K562 (cell line): ENCODE measurements around the gene RPH3AL.
"Not testable (repeated sequence)": the region's sequence is repeated elsewhere in the genome, so short reads cannot be mapped to it uniquely, and the experiment has no call there.

Source experiments
- CHCHD3 ChIP-seq: fragments of 250-450 bp; sonication (Bioruptor Pico); IDR thresholded peaks from 2 replicates; pipeline ENCODE4 v2.1.2; 2022; ENCODE audit warnings: mild to moderate bottlenecking
- EZH2 ChIP-seq: IDR thresholded peaks from 2 replicates; pipeline ENCODE4 v1.6.1; 2012; ENCODE audit warnings: low read depth, mild to moderate bottlenecking, inconsistent platforms, low read length, borderline replicate concordance
- NFYB ChIP-seq: IDR thresholded peaks from 2 replicates; pipeline ENCODE4 v1.6.1; 2011; ENCODE audit warnings: mild to moderate bottlenecking, moderate library complexity; ENCODE audit not compliant: insufficient read length; ENCODE audit errors: extremely low read depth
- POLR2A ChIP-seq: fragments of 450-650 bp; conservative IDR thresholded peaks from 2 replicates; pipeline ENCODE4 v1.6.1; 2016
- REST ChIP-seq, 2 experiments: fragments of 450-650 bp; formaldehyde crosslinking in 1 of 2; IDR thresholded peaks; 2 replicates each; pipeline versions ENCODE4 v1.4.0 to v1.6.1; 2014 to 2020; ENCODE audit warnings: mild to moderate bottlenecking in 2 of 2, borderline replicate concordance in 1 of 2, low read depth in 1 of 2
- XRCC4 ChIP-seq: IDR thresholded peaks from one replicate; pipeline ENCODE4 v1.6.1; 2011; ENCODE audit not compliant: insufficient read depth, insufficient read length; ENCODE audit errors: extremely low read depth
- ZNF146 ChIP-seq: IDR thresholded peaks from one replicate; pipeline ENCODE4 v1.6.1; 2018; ENCODE audit warnings: missing compliant biosample characterization; ENCODE audit not compliant: unreplicated experiment
- ZNF780A ChIP-seq: fragments of 250-450 bp; sonication (Bioruptor Pico); IDR thresholded peaks from 2 replicates; pipeline ENCODE4 v1.5.0; 2021; ENCODE audit warnings: mild to moderate bottlenecking

GRCh38 chr17:224576-224975, 128.0 kb downstream of the RPH3AL start:
- TF ChIP-seq ZNF780A; NFYB; ZNF146 (CRISPR knock-in tag); XRCC4; EZH2; POLR2A; REST (IDR thresholded peaks at IDR 0.05; ENCODE audit: borderline replicate concordance); REST (CRISPR knock-in tag; IDR thresholded peaks at IDR 0.05; ENCODE audit: low read depth); CHCHD3: not testable (repeated sequence)
